Osteocyte (in vitro differentiated cells): ENCODE data around the gene PLA2G4A. TPM values are rescaled to one million over a fixed set of nuclear protein-coding genes. Genes with fewer than 3 reads are reported as not detected.

Experiments used
- DNase-seq: peaks from one replicate; pipeline ENCODE4 v3.0.0; 2021; ENCODE audit warnings: mixed read lengths; ENCODE audit not compliant: unreplicated experiment; ENCODE audit errors: extremely low spot score
- H3K27ac Mint-ChIP-seq: one replicate; pipeline ENCODE4 v1.8.0; 2021; ENCODE audit warnings: mild to moderate bottlenecking, mixed read lengths; ENCODE audit not compliant: unreplicated experiment
- H3K27me3 Mint-ChIP-seq: one replicate; pipeline ENCODE4 v1.8.0; 2021; ENCODE audit warnings: mixed read lengths; ENCODE audit not compliant: unreplicated experiment
- H3K36me3 Mint-ChIP-seq: one replicate; pipeline ENCODE4 v1.8.0; 2021; ENCODE audit warnings: mixed read lengths; ENCODE audit not compliant: unreplicated experiment
- H3K4me1 Mint-ChIP-seq: one replicate; pipeline ENCODE4 v1.8.0; 2021; ENCODE audit warnings: mixed read lengths; ENCODE audit not compliant: unreplicated experiment
- H3K4me3 Mint-ChIP-seq: one replicate; pipeline ENCODE4 v1.8.0; 2021; ENCODE audit warnings: mild to moderate bottlenecking, moderate library complexity, mixed read lengths; ENCODE audit not compliant: unreplicated experiment
- H3K9me3 Mint-ChIP-seq: one replicate; pipeline ENCODE4 v1.8.0; 2021; ENCODE audit warnings: mixed read lengths; ENCODE audit not compliant: unreplicated experiment
- CTCF ChIP-seq: fragments of 200-600 bp; sonication (generic); IDR thresholded peaks from 2 replicates; pipeline ENCODE4 v1.5.0; 2021; ENCODE audit warnings: antibody characterized with exemption, mild to moderate bottlenecking, moderate library complexity
- total RNA-seq: library from RNA; stranded (reverse); gene quantifications from 2 replicates; pipeline ENCODE4 v1.2.1, GENCODE V29; 2021

PLA2G4A gene
- total RNA-seq, 1 donor from 2014 or later = 2.4 TPM

- peaks cover 3% of the 10 kb centered on the region for H3K27me3 Mint-ChIP-seq
- H3K27ac Mint-ChIP-seq = no peak overlapping the region
- TF ChIP-seq CTCF = no peak
- H3K4me1 Mint-ChIP-seq = peaks cover 8% of the 10 kb centered on the region
- no peak overlapping the region for H3K4me3 Mint-ChIP-seq
- H3K36me3 Mint-ChIP-seq = no peaks in the 10 kb centered on the region
- H3K9me3 Mint-ChIP-seq = no peaks in the 10 kb centered on the region
- DNase-seq = no peak
Observed at GRCh38 chr1:186785503-186785902, 43.2 kb upstream of the PLA2G4A start.

GRCh38 chr1:186790101-186790500, 38.6 kb upstream of the PLA2G4A start:
- H3K4me1 Mint-ChIP-seq = no peaks in the 10 kb centered on the region
- no peaks in the 10 kb centered on the region for H3K27me3 Mint-ChIP-seq
- no peak for TF ChIP-seq CTCF
- no peaks in the 10 kb centered on the region for H3K9me3 Mint-ChIP-seq
- H3K36me3 Mint-ChIP-seq = no peaks in the 10 kb centered on the region
- H3K4me3 Mint-ChIP-seq = no peak overlapping the region
- no peak overlapping the region for H3K27ac Mint-ChIP-seq
- no peak for DNase-seq

GRCh38 chr1:186792870-186793581, 35.7 kb upstream of the PLA2G4A start:
- H3K36me3 Mint-ChIP-seq = no peaks in the 10 kb centered on the region
- H3K4me1 Mint-ChIP-seq = no peaks in the 10 kb centered on the region
- DNase-seq = no peak
- no peak for TF ChIP-seq CTCF
- no peak overlapping the region for H3K27ac Mint-ChIP-seq
- H3K27me3 Mint-ChIP-seq = no peaks in the 10 kb centered on the region
- no peaks in the 10 kb centered on the region for H3K9me3 Mint-ChIP-seq
- H3K4me3 Mint-ChIP-seq = no peak overlapping the region

- H3K4me1 Mint-ChIP-seq = no peaks in the 10 kb centered on the region
- H3K27ac Mint-ChIP-seq = no peak overlapping the region
- no peaks in the 10 kb centered on the region for H3K36me3 Mint-ChIP-seq
- no peaks in the 10 kb centered on the region for H3K27me3 Mint-ChIP-seq
- DNase-seq = no peak
- no peak overlapping the region for H3K4me3 Mint-ChIP-seq
- TF ChIP-seq CTCF = no peak
- no peaks in the 10 kb centered on the region for H3K9me3 Mint-ChIP-seq
Observed at GRCh38 chr1:186793582-186793927, 35.2 kb upstream of the PLA2G4A start.

- Mint-ChIP-seq H3K27ac (no peak overlapping the region), H3K36me3 (no peaks in the 10 kb centered on the region), H3K4me3 (no peak overlapping the region), H3K9me3 (no peaks in the 10 kb centered on the region), H3K4me1 (no peaks in the 10 kb centered on the region), H3K27me3 (peaks cover 3% of the 10 kb centered on the region)
- no peak for DNase-seq
- no peak for TF ChIP-seq CTCF
Observed at GRCh38 chr1:186798960-186799688, 29.6 kb upstream of the PLA2G4A start.
